T-helper 17 cell (primary cell): ENCODE measurements around the gene DNAH3. TPM values are rescaled to one million over a fixed set of nuclear protein-coding genes. Genes with fewer than 3 reads are reported as not detected.
A peak's percentile ranks its signal among the peaks of the same experiment; 100 is the strongest.

ENCODE experiments used
- ATAC-seq: fragments of 150-1000 bp; cut with Tn5 transposase; 2 replicates; pipeline ENCODE4 v1.10.0; 2021; ENCODE audit warnings: mild to moderate bottlenecking, moderate library complexity
- DNase-seq, 3 donors: peaks; one replicate each; pipeline versions ENCODE4 v3.0.0 to v3.0.0-alpha.2; 2020 to 2021
- H3K9me3 ChIP-seq: one replicate; pipeline ENCODE4 v1.7.0; 2013; ENCODE audit warnings: low read length, mild to moderate bottlenecking; ENCODE audit not compliant: control insufficient read depth, poor library complexity, severe bottlenecking
- H3K27ac Mint-ChIP-seq: one replicate; pipeline ENCODE4 v1.8.0; 2022; ENCODE audit warnings: mild to moderate bottlenecking, moderate library complexity, mixed read lengths
- H3K27me3 Mint-ChIP-seq: one replicate; pipeline ENCODE4 v1.8.0; 2022; ENCODE audit warnings: mixed read lengths
- H3K36me3 Mint-ChIP-seq: one replicate; pipeline ENCODE4 v1.8.0; 2022; ENCODE audit warnings: low read depth, mixed read lengths
- H3K4me1 Mint-ChIP-seq: one replicate; pipeline ENCODE4 v1.8.0; 2022; ENCODE audit warnings: mild to moderate bottlenecking, mixed read lengths
- H3K4me3 Mint-ChIP-seq: one replicate; pipeline ENCODE4 v1.8.0; 2022; ENCODE audit warnings: mild to moderate bottlenecking, moderate library complexity, mixed read lengths
- total RNA-seq, 4 donors: library from RNA in 2 of 4; stranded (reverse) in 2 of 4; gene quantifications; one replicate each; pipeline ENCODE4 v1.2.3 and lab custom pipeline; 2022 to 2026

DNAH3 gene
- total RNA-seq, 2 donors from 2014 or later = 0.10 TPM; not detected in 1

DNA sequence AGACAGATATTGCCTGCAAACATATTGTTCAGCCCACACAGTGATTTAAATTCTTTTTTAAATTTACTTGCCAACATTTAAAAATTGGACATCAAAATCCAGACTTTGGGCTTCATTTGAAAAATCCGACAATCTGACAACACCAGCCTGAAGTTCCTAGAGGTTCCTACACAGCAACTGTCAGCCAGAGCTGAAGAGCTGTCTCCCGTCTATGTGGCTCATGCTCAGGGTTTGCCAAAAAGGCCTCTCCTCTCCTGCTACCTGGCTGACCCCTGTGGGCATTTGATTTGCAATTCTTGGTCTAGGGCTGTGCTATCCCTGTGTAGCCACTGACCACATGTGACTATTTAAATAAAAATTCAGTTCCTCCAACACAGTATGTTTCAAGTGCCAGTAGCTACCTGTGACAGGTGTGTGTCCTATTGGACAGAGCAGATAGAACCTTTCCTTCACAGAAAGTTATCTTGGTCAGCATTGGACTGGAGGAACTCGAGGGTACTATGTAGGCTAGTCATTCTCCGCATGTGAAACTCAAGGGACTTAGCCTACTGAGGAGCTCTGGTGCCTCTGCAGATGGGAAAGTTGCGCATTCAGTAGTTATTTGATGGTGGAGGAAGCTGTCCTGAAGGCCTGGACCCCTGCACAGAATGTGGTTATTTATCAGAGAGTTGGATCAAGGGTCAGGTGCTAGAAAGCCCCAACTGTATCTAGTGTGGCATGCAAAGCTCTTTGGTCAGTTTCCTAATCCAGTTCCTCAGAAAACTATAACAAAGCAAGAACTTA lies 247.3 kb downstream of the DNAH3 start:
- no peak overlapping the region for H3K4me3 Mint-ChIP-seq
- H3K36me3 Mint-ChIP-seq = peaks cover 6% of the 10 kb centered on the region
- ATAC-seq (no peak), DNase-seq (no peak)
- no peak overlapping the region for H3K27ac Mint-ChIP-seq
- H3K27me3 Mint-ChIP-seq = no peaks in the 10 kb centered on the region
- peaks cover 63% of the 10 kb centered on the region for H3K4me1 Mint-ChIP-seq
- no peaks in the 10 kb centered on the region for H3K9me3 ChIP-seq

- Mint-ChIP-seq H3K27me3 (no peaks in the 10 kb centered on the region), H3K4me1 (peaks cover 64% of the 10 kb centered on the region), H3K27ac (peak overlapping the region; percentile 97), H3K4me3 (no peak overlapping the region), H3K36me3 (peaks cover 3% of the 10 kb centered on the region)
- H3K9me3 ChIP-seq = no peaks in the 10 kb centered on the region
- ATAC-seq = no peak
- no peak for DNase-seq
Observed at GRCh38 chr16:20902426-20902825, 248.2 kb downstream of the DNAH3 start.

- H3K4me1 Mint-ChIP-seq = peaks cover 66% of the 10 kb centered on the region
- H3K27ac Mint-ChIP-seq = peak overlapping the region; percentile 97
- DNase-seq = no peak
- no peak for ATAC-seq
- no peaks in the 10 kb centered on the region for H3K9me3 ChIP-seq
- H3K4me3 Mint-ChIP-seq = peak overlapping the region; percentile 97
- no peaks in the 10 kb centered on the region for H3K27me3 Mint-ChIP-seq
- H3K36me3 Mint-ChIP-seq = peaks cover 3% of the 10 kb centered on the region
Observed at GRCh38 chr16:20901436-20902112, 249.1 kb downstream of the DNAH3 start.

GRCh38 chr16:20901068-20901435 lies 249.6 kb downstream of the DNAH3 start:
- Mint-ChIP-seq H3K27me3 (no peaks in the 10 kb centered on the region), H3K4me1 (peaks cover 66% of the 10 kb centered on the region), H3K4me3 (peak overlapping the region; percentile 97), H3K36me3 (peaks cover 3% of the 10 kb centered on the region), H3K27ac (peak overlapping the region; percentile 97)
- DNase-seq (no peak), ATAC-seq (peak; percentile 4)
- H3K9me3 ChIP-seq = no peaks in the 10 kb centered on the region

- H3K4me3 Mint-ChIP-seq = peak within 1 kb of the TSS; percentile 97
- peaks cover 64% of the 10 kb centered on the region for H3K4me1 Mint-ChIP-seq
- H3K27ac Mint-ChIP-seq = peak within 1 kb of the TSS; percentile 97
- H3K36me3 Mint-ChIP-seq = peaks cover 3% of the 10 kb centered on the region
- H3K27me3 Mint-ChIP-seq = no peaks in the 10 kb centered on the region
- peak; percentile 64 to 85 (median 82) for DNase-seq
- ATAC-seq = peak; percentile 82
- no peaks in the 10 kb centered on the region for H3K9me3 ChIP-seq
Observed at GRCh38 chr16:20900299-20901067, 250.2 kb downstream of the DNAH3 start, which contains the start of the genes DCUN1D3 and LYRM1. TSS of gene DCUN1D3 (minus strand) at chr16:20900358. CDS start at chr16:20862538, 37,820 bp downstream. TSS of gene LYRM1 (plus strand) at chr16:20900771. CDS start at chr16:20915556, 14,785 bp downstream.

- H3K9me3 ChIP-seq = no peaks in the 10 kb centered on the region
- peaks cover 59% of the 10 kb centered on the region for H3K4me1 Mint-ChIP-seq
- peak overlapping the region; percentile 97 for H3K4me3 Mint-ChIP-seq
- peak overlapping the region; percentile 97 for H3K27ac Mint-ChIP-seq
- peaks cover 3% of the 10 kb centered on the region for H3K36me3 Mint-ChIP-seq
- DNase-seq (no peak), ATAC-seq (peak; percentile 16)
- H3K27me3 Mint-ChIP-seq = no peaks in the 10 kb centered on the region
Observed at GRCh38 chr16:20899477-20900298, 251.0 kb downstream of the DNAH3 start.

DNA sequence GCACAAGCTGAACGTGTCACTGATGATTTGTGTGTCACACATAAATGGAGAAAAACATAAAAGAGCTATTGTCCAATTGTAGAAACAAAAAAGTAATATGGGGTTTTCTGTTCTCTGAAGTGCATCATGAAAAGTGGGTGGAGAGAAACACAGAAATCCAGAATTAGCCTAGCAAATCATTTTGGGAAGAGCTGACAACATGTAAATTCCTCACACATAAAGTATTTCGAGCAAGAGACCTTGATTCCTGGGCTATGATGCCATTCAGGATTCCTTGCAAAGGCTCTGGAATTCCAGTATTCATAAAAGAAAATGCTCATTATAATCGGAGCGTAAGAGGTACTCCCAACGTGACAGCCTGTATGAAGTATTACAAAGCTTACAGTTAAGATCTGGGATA lies 251.6 kb downstream of the DNAH3 start:
- H3K36me3 Mint-ChIP-seq = peaks cover 3% of the 10 kb centered on the region

GRCh38 chr16:20897922-20898321 lies 252.7 kb downstream of the DNAH3 start:
- no peak for ATAC-seq
- H3K9me3 ChIP-seq = no peaks in the 10 kb centered on the region
- Mint-ChIP-seq H3K27me3 (no peaks in the 10 kb centered on the region), H3K27ac (peak overlapping the region; percentile 29), H3K36me3 (peaks cover 3% of the 10 kb centered on the region), H3K4me1 (peaks cover 49% of the 10 kb centered on the region), H3K4me3 (no peak overlapping the region)
- no peak for DNase-seq

More for the DNA sequence above, 251.6 kb downstream of the DNAH3 start:
- Mint-ChIP-seq H3K4me1 (peaks cover 52% of the 10 kb centered on the region), H3K4me3 (peak overlapping the region; percentile 97), H3K27me3 (no peaks in the 10 kb centered on the region), H3K27ac (peak overlapping the region; percentile 97)
- ATAC-seq (no peak), DNase-seq (no peak)
- H3K9me3 ChIP-seq = no peaks in the 10 kb centered on the region

DNA sequence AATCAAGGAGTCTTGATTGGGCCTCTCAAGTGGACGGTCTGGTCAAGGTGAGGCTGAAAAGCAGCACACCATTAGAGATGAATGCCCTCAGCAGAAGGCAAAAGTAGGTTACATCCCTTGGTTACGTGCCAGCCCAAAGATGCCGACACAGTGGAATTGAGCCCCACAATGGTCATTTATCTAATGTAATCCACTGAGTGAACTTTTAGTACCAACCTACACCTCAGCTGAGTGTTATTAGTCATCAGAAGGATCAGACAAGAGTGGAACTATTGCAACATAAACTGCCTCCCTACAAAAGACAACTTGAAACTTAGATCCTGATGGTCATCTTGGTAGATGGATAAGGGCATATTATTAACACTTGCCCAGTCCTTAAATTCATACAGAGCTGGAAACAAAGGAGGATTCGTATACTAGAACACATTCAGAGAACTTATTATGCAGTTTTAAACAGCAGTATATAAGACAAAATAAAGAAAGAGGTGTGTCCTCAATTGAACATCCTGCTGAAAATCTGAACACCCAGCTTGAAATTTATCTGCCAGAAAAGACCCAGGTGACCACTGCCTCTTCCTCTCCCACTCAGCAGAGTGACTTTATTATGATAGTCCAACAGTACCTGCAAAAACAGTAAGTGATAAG lies 253.3 kb downstream of the DNAH3 start:
- ATAC-seq (no peak), DNase-seq (no peak)
- peaks cover 49% of the 10 kb centered on the region for H3K4me1 Mint-ChIP-seq
- no peaks in the 10 kb centered on the region for H3K9me3 ChIP-seq
- no peaks in the 10 kb centered on the region for H3K27me3 Mint-ChIP-seq
- peaks cover 3% of the 10 kb centered on the region for H3K36me3 Mint-ChIP-seq
- H3K4me3 Mint-ChIP-seq = no peak overlapping the region
- peak overlapping the region; percentile 29 for H3K27ac Mint-ChIP-seq

DNA sequence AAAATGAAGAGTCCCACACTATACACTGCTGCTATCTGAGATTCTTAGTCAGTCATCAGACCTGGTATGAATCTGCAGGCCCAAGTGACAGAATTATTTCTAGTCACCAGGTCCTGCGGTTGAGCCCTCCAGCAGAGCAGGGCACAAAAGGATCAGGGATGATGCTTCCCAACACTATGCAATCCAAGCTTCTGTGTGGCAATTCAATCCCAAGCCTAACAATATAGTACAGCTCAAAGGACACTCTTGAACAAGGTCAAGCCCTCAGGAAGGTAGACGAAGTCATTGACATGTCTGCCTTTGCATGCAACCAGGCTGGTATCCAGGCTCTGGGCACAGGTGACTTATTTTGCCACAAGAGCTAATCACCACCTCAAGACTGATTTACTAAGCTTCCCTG lies 256.3 kb downstream of the DNAH3 start:
- peaks cover 4% of the 10 kb centered on the region for H3K36me3 Mint-ChIP-seq
- no peak overlapping the region for H3K27ac Mint-ChIP-seq
- H3K9me3 ChIP-seq = no peaks in the 10 kb centered on the region
- H3K27me3 Mint-ChIP-seq = no peaks in the 10 kb centered on the region
- DNase-seq = no peak
- peaks cover 28% of the 10 kb centered on the region for H3K4me1 Mint-ChIP-seq
- H3K4me3 Mint-ChIP-seq = no peak overlapping the region
- ATAC-seq = no peak

DNA sequence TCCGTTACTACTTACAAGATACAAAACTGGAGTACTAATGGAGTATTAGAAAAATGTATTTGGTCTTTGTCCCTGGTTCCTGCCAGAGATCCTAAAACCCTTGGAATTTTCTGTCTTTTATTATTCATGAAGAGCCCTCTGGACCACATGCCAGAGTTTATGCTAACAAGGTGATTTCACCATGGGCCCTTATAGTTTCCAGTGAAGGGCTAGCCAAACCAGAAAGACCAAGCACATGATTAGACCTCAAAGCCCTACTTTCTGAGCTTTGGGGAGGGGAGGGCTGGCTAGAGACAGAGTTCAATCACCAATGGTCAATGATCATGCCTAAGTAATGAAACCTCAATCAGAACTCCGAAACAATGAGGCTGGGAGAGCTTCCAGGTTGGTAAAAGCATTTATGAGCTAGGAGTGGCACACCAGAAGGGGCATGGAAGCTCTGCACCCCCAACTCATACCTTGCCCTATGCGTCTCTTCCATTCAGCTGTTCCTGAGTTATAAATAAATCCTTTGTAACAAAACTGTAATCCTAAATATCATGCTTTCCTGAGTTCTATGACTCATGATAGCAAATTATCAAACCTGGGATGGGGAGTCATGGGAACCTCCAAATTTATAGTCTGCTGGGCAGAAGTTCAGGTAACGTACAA lies 260.9 kb downstream of the DNAH3 start:
- Mint-ChIP-seq H3K4me1 (peaks cover 15% of the 10 kb centered on the region), H3K36me3 (peaks cover 7% of the 10 kb centered on the region), H3K4me3 (no peak overlapping the region), H3K27me3 (no peaks in the 10 kb centered on the region), H3K27ac (no peak overlapping the region)
- DNase-seq (no peak), ATAC-seq (no peak)
- no peaks in the 10 kb centered on the region for H3K9me3 ChIP-seq

GRCh38 chr16:20887207-20887606 lies 263.4 kb downstream of the DNAH3 start:
- no peak for ATAC-seq
- no peaks in the 10 kb centered on the region for H3K9me3 ChIP-seq
- no peak for DNase-seq
- no peak overlapping the region for H3K27ac Mint-ChIP-seq
- peaks cover 7% of the 10 kb centered on the region for H3K36me3 Mint-ChIP-seq
- no peak overlapping the region for H3K4me3 Mint-ChIP-seq
- peaks cover 18% of the 10 kb centered on the region for H3K4me1 Mint-ChIP-seq
- no peaks in the 10 kb centered on the region for H3K27me3 Mint-ChIP-seq
